NCI-H1048 (cell line): ENCODE data around the gene DCTN4.
"Not testable (repeated sequence)": the region's sequence is repeated elsewhere in the genome, so short reads cannot be mapped to it uniquely, and the experiment has no call there.

Experiments used
- DNase-seq: peaks from one replicate; lab custom pipeline; 2025; lab: John Stamatoyannopoulos, UW

DCTN4 gene

GRCh38 chr5:150778517-150779396, 19.9 kb upstream of the DCTN4 start, which contains the start of gene SMIM3:
SMIM3 (plus strand) TSS chr5:150778757; CDS start chr5:150795441, 16,684 bp downstream.
- peak; percentile 26 for DNase-seq

GRCh38 chr5:150778088-150778516, 19.3 kb upstream of the DCTN4 start:
- no peak for DNase-seq

GRCh38 chr5:150777685-150778084, 18.9 kb upstream of the DCTN4 start:
- no peak for DNase-seq

DNA sequence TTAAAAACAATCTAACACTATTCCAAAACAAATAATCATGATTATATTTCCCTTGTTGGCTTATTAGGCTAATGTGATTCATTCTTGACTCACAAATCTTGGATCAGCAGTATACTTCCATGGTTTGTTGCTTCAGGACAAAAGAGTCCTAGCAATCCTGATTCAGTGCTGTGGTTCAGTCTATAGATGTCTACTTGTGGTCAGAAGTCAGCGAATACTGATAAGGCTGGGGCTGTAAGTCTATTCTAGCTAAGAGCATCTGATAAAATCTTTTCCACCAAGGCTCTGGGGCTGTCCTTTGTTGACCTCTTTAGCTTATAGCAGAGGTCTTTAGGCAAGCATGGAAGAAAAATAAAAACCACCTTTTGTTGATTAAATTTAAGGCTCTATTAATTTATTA, 15.3 kb upstream of the DCTN4 start:
- DNase-seq, result no peak

DNA sequence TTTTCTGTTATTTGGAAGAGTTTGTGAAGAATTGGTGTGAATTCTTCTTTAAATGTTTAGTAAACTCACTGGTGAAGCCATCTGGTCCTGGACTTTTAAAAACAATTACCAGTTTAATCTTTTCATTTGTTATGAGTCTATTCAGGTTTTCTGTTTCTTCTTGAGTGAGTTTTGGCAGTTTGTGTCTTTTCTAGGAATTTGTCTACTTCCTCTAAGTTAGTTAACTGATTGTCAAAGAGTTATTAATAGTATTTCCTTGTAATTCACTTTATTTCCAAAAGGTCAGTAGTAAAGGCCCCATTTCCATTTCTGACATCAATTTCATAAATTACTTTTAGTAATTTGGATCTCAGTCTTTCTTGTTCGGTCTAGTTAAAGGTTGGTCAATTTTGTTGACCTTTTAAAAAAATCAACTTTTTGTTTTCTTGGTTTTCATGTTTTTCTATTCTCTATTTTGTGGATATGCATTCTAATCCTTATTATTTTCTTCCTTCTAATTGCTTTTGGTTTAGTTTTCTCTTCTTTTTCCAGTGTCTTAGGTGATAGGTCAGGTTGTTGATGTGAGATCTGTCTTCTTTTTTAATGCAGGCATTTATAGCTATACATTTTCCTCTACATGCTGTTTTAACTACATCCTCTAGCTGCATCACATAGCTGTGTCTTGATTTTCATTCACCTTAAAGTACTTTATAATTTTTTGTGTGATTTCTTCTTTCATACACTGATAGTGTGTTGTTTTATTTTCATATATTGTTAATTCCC, 12.4 kb upstream of the DCTN4 start:
- DNase-seq, result no peak

DNA sequence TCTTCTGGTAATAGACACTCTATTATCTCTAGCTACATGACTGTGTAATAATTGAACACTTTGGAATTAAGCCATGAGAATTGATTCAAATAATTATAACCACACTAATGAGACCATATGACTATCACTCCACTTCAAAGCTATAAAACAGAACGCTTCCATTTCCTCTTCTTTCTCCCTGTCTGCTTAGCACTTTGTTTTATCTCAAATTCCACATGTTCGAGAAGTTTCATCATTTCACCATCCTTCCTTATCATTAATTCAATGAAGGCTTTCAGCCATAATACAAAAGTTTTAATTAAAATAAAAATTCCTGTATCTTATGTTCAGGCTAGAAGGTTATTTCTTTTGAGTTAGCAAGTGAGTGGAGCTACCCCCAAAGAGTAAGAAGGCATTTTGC, 7.4 kb upstream of the DCTN4 start:
- DNase-seq, result no peak

DNA sequence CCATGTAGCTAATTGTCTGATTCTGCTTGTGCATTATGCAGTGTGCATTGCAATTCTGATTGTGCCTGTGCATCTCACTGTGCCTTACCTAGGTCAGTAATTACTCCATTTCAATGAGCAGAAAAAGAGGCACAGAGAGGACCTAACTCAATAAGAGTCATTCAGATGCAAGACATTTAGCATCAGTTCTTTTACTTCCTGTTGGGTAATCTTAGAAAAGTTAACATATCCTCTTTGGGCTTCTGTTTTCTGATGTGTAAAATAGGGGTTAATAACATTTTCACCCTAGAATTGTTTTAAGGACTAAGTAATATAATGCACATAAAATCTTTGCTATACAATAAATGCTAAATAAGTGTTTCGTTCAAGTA, 7.0 kb upstream of the DCTN4 start:
- no peak for DNase-seq

- no peak for DNase-seq
Measured at GRCh38 chr5:150765011-150765798, 6.4 kb upstream of the DCTN4 start.

- no peak for DNase-seq
Measured at GRCh38 chr5:150764530-150764929, 5.7 kb upstream of the DCTN4 start.

DNA sequence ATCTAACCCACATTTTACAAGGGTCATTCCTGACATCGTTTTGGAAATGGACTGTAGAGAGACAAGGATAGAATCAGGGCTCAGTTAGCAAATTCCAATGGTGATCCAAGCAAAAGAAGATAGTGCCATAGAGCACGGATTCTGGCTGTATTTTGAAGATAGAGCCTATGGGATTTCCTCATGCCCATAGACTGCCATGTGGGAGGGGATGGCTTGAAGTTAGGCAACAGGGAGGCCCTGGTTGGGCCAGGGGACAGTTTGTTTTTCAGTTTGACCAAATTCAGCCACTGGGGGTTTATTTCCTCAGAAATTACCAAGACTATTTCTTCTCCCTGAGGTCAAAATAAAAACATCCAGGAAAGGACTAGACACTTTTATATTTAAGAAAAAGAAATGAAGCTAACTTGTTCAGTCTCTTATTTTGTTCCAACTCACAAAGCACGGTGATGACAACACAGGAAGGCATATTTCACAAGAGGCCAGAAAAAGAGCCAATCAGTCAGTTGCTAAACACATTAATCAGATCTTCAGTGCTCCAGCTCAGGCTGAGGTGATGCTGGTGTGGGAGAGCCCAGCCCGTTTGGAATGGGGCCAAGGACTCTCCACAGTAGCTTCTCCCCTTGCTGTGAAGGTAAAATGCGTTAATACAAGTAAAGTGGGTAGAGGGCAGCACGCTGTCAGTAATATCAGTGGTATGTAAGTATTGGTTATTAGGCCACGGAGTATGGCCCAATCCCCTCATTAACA, 4.4 kb upstream of the DCTN4 start:
- DNase-seq, result no peak

GRCh38 chr5:150762211-150762610, 3.4 kb upstream of the DCTN4 start:
- no peak for DNase-seq

- no peak for DNase-seq
Measured at GRCh38 chr5:150759334-150759583, 442 bp upstream of the DCTN4 start.

GRCh38 chr5:150758203-150758530, 650 bp downstream of the DCTN4 start:
- no peak for DNase-seq

- no peak for DNase-seq
Measured at GRCh38 chr5:150757087-150757649, 1.6 kb downstream of the DCTN4 start.

DNA sequence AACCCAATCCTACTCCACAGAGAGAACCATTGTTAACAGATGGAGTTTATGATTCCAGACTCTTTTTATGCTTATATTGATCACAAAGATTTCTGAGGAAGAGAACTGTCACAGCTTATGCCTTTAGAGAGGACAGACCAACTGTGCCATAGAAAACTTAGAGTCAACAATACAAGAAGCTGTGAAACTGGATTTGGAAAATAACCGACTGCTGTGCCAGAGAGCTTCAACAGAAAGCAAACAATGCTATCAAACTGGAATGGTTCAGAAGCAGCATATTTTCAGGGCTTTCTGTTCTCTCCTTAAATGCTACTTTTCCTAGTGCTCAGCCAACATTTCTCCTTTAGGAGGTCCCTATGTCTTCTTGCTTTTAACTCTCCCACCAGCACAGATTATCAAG, 5.0 kb downstream of the DCTN4 start:
- no peak for DNase-seq

DNA sequence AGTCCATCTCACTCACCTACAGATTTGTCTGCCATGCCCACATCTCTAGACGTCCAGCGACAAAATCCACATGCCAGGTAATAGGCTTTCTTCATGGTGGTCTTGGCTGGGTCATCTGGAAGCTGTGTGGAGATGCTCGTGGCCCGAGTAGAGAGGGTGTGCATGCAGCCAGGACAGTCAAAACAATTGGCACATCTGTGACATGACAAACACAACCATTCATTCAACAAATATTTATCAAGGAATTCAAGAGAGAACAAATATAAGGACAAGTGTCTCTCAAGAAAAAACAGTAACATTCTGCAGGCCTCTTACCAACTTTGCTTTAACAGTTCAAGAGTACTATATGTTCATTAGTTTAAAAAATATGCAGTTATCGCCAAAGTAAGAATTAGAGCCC, 5.4 kb downstream of the DCTN4 start:
- DNase-seq, result no peak

DNA sequence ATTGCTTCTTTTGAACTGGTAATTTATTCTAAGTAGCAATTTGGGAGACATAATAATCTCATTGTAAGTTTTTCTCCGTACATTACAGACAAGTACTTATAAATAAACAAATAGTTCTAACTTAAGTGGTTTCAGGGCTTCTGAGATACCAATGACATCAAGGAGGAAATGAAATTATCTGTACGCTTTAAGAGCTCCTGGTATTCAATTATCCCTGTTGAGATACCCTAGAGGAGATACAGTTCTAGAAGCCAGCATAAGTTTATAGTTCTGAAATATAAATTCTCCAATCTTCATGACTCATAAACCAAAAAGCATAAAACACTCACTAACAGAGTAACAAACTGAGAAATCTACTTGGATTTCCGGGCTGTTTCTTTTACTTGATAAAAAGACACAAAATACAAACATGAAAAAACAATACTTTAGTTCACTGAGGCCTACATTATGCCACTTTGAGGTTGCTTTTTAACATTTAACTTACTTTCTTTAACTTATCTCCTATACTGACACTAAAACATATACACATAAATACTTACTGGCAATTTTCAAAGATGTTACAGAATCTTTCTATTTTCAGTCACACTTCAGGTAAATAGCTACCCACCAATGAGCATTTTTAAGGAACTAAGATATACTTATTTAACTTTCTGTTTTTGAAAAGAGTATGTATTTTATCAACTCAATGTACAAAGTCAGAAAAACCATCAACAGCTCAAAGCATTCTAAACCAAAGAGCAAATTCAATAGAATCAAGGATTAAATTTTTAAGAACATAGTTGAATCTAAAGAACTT, 7.5 kb downstream of the DCTN4 start:
- no peak for DNase-seq

DNA sequence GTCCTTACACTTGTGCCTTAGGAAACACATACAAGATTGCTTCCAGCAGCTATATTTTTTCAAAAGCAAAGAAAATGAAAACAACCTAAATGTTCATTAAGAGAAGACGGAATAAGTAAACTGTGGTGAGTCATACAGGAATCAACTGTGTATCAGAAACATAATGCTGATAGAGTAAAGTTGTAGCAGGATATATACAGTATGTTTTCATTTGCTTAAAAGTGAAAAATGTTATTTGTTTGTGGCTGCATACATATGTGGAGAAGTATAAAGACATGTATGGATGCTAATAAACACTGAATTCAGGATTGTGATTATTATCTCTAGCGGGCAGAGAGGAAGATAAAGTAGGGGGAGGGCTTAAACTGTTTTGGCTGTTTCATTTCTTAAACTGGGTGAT, 8.3 kb downstream of the DCTN4 start:
- no peak for DNase-seq

DNA sequence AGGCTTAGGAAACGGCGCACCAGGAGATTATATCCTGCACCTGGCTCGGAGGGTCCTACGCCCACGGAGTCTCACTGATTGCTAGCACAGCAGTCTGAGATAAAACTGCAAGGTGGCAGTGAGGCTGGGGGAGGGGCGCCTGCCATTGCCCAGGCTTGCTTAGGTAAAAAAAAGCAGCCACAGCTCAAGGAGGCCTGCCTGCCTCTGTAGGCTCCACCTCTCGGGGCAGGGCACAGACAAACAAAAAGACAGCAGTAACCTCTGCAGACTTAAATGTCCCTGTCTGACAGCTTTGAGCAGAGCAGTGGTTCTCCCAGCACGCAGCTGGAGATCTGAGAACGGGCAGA, 15.7 kb downstream of the DCTN4 start:
- DNase-seq, result not testable (repeated sequence)

- not testable (repeated sequence) for DNase-seq
Measured at GRCh38 chr5:150742455-150743141, 16.2 kb downstream of the DCTN4 start.
